HG03175 (cell line): ENCODE measurements around the gene AXIN1.
A peak's percentile ranks its signal among the peaks of the same experiment; 100 is the strongest.
"Not testable (repeated sequence)": the region's sequence is repeated elsewhere in the genome, so short reads cannot be mapped to it uniquely, and the experiment has no call there.

ENCODE experiments used
- ATAC-seq: cut with Tn5 transposase; IDR thresholded peaks from one replicate; pipeline ENCODE4 v1.9.1; 2021; ENCODE audit warnings: mild to moderate bottlenecking, moderate library complexity; ENCODE audit not compliant: unreplicated experiment

Gene AXIN1, protein sequence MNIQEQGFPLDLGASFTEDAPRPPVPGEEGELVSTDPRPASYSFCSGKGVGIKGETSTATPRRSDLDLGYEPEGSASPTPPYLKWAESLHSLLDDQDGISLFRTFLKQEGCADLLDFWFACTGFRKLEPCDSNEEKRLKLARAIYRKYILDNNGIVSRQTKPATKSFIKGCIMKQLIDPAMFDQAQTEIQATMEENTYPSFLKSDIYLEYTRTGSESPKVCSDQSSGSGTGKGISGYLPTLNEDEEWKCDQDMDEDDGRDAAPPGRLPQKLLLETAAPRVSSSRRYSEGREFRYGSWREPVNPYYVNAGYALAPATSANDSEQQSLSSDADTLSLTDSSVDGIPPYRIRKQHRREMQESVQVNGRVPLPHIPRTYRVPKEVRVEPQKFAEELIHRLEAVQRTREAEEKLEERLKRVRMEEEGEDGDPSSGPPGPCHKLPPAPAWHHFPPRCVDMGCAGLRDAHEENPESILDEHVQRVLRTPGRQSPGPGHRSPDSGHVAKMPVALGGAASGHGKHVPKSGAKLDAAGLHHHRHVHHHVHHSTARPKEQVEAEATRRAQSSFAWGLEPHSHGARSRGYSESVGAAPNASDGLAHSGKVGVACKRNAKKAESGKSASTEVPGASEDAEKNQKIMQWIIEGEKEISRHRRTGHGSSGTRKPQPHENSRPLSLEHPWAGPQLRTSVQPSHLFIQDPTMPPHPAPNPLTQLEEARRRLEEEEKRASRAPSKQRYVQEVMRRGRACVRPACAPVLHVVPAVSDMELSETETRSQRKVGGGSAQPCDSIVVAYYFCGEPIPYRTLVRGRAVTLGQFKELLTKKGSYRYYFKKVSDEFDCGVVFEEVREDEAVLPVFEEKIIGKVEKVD

DNA sequence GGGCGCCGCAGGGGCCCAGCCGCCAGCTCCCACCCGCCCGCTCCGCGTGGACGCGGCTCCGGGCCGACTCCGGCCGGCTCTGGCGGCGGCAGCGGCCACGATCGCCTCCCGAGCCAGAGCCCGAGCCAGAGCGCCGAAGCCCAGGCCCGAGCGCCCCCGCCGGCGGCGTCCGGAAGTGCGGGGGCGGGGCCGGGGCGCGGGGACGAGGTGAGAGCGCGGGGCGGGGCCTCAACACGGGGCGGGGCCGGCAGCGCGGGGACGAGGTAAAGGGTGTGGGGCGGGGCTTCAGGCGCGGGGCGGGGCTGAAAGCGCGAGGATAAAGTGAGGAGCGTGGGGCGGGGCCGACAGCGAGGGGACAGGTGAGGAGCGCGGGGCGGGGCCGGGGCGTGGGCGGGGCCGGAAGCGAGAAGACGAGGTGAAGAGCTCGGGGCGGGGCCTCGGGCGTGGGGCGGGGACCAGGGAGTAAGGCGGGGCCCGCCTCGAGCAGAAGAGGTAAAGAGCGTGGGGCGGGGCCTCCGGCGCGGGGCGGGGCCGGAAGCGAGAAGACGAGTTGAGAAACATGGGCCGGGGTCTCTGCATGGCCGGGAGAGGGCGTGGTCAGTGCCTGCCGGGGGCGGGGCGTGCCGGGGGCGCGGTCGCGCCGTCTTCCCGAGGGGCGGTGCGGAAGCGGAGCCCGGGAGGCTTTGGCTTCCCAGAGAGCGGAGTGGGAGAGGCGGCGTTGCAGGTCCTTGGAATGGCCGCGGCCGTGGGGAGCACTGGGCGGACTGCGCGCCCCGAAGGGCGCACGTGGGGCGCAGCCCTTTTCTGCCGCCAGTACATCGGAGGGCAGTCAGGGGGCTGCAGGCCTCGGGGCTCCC lies at the start of gene AXIN1:
AXIN1 (minus strand) TSS at position 177 of the 857 bp plus-strand sequence. CDS start 5,698 bp downstream, outside the sequence.
- ATAC-seq, result peak; percentile 57

GRCh38 chr16:401468-402348 lies 49.2 kb upstream of the AXIN1 start, which contains the start of gene DECR2:
TSS of gene DECR2 (plus strand) at chr16:401885. CDS start at chr16:401964, 79 bp downstream.
- ATAC-seq, result peak; percentile 65

GRCh38 chr16:400061-400591 lies 47.6 kb upstream of the AXIN1 start:
- ATAC-seq, result no peak

DNA sequence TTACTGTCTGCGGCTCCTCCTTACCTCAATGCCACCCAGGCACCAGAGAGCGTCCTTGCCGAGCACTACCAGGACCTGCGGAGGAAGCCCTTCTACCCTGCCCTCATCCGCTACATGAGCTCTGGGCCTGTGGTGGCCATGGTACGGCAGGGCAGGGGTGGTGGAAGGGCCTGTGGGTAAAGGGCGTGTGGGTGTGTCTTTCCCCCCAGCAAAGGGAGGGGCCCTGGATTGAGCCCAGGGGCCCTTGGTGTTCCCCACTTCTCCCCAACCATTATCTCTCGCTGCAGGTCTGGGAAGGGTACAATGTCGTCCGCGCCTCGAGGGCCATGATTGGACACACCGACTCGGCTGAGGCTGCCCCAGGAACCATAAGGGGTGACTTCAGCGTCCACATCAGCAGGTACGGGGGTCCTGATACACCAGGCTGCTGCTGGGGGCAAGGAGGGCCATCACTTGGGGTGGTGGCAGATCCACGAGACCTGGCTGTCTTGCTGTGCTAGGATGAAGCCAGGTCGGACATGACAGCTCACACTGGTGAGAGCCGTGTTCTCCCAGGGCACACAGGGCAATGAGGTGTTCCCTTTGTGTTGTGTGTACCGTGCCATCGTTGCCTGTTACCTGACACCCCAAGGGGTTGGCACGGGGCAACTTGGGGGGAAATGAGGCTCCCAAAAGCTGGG lies 47.0 kb upstream of the AXIN1 start:
- ATAC-seq, result no peak

- ATAC-seq, result no peak
These were observed 46.2 kb upstream of the AXIN1 start for GRCh38 chr16:398561-399339.

GRCh38 chr16:397736-398332 lies 45.3 kb upstream of the AXIN1 start:
- ATAC-seq, result no peak

- ATAC-seq, result no peak
These were observed 44.7 kb upstream of the AXIN1 start, which contains the start of gene NME4 for GRCh38 chr16:397135-397661. TSS of gene NME4 (plus strand) at chr16:397199. CDS start at chr16:397223, 24 bp downstream.

DNA sequence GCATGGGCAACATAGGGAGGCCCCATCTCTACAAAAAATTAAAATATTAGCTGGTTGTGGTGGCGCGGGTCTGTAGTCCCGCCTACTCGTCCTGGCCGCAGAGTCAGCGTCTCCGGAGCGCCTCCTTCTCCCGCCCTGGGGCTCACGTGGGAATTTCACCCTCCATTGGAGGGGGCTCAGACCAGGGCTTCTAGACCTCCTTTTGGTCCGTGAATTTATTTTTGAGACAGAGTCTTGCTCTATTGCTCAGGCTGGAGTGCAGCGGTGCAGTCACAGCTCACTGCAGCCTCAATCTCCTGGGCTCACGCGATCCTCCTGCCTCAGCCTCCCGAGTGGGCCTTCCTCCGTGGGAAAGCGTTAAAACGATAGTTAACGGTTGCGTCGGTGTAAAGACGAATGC lies 44.1 kb upstream of the AXIN1 start:
- ATAC-seq, result no peak

- no peak for ATAC-seq
These were observed 43.7 kb upstream of the AXIN1 start for GRCh38 chr16:396199-396598.

DNA sequence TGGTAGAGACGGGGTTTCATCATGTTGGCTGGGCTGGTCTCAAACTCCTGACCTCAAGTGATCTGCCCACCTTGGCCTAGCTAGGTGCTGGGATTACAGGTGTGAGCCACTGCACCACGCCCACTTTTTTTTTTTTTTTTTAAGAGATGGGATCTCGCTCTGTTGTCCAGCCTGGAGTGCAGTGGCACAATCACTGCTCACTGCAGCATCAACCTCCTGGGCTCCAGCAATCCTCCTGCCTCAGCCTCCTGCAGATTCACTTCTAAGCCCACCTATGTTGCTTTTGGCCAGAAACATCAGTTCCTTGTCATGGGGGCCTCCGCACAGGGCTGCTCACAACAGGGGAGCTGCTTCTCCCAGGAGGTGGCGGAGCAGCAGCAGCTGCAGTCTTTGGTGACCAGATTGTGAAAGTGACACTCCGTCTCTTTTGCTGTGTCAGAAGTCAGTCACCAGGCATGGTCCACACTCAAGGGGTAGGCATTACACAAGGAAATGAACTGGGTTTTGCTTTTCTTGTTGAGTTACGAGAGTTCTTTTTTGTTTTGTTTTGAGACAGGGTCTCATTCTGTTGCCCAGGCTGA lies 40.0 kb upstream of the AXIN1 start:
- no peak for ATAC-seq

DNA sequence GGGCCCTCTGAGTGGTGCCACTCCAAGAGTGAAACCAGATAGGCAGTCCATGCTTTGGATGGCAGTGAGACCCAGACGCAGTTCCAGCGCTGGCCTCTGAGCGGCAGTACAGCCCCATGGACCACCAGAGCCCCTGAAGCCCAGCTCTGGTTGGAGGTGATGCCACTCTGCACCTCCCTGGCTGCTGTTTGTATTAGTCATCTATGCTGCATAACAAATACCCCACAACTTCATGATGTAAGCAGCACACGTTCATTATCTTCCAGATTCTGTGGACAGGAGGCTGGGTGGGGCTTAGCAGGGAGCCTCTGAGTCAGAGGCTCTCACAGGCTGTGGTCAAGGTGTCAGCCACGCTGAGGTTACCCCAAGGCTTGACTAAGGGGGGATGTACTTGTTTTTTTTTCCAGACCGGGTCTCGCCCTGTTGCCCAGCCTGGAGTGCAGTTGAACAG lies 39.4 kb upstream of the AXIN1 start:
- ATAC-seq, result no peak

DNA sequence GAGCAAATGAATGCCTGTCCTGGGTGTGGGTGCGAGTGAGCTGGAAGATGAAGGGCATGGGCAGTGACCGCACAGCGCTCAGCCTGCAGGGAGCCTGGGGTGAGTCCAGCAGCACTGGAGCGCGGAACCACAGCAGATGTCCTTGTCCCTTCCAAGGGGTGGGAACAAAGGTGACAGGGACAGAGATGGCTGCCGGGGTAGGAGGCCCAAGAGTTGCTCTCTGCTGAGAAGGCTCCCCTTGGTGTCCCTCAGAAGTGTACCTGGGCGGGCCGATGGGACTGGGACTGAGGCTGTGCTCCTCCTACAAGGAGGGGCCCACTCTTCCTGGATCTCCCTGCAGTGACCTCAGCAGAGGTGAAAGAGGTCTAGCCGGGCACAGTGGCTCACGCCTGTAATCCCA lies 36.8 kb upstream of the AXIN1 start:
- no peak for ATAC-seq

GRCh38 chr16:387761-388666 lies 35.5 kb upstream of the AXIN1 start:
- ATAC-seq, result not testable (repeated sequence)

- ATAC-seq, result no peak
These were observed 34.2 kb upstream of the AXIN1 start for GRCh38 chr16:386641-387156.

DNA sequence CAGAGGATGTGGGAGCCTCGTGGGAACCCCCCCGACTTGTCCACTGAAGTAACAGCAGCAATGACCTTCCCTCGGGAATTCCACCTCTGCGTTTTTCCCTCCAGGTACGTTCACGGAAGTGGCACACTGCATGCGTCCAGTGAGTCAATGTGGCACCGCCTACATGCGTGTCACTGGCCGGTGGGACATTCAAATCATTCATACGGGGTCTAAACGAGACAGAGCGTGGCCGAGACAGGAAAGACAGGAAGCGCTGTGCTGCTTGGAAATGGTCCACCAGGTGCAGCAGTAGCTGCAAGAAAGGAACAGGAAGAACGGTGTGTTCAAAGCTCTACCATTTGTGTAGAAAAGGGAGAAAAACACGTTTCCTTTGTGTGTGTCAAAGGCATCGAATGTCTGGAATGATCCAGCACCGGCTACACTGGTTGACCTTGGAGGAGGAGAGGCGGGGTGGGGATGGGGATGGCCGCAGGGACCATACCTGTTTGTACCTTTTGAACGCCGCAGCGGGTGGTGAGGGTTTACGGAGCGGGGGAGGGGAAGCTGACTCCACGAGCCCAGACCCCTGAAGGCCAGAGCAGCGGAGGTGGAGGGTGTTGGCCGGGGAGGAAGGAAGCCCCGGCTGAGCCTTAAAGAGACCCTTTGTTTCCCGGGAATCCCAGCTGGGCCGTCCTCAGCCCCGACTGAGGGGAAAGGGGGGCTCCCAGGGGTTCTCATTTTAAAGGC lies 31.0 kb upstream of the AXIN1 start:
- ATAC-seq, result no peak
